HCT116 (cell line): ENCODE measurements around the gene RPL41. TPM values are rescaled to one million over a fixed set of nuclear protein-coding genes. Genes with fewer than 3 reads are reported as not detected.

ENCODE experiments used
- ATAC-seq: fragments of 200-7000 bp; cut with Tn5 transposase; 2 replicates; pipeline ENCODE4 v1.9.1; 2020; ENCODE audit warnings: mild to moderate bottlenecking, moderate library complexity
- BruUV-seq: library from RNA; stranded (reverse); fragments of 400-500 nt; replicated peaks from 2 replicates; lab custom pipeline; 2021; lab: Mats Ljungman, UMichigan
- CTCF ChIA-PET: fragments of 300-600 bp; sonication (Branson Sonifier 250); formaldehyde crosslinking; loops from one replicate; lab custom pipeline; 2021; ENCODE audit warnings: antibody characterized with exemption; lab: Charles Lee
- POLR2A ChIA-PET: fragments of 300-600, 350-600 bp; sonication (Branson Sonifier 250); formaldehyde crosslinking; loops from one replicate; lab custom pipeline; 2021; ENCODE audit warnings: antibody characterized with exemption; lab: Charles Lee
- RAD21 ChIA-PET, 2 experiments: fragments of 300-600 bp; sonication (Branson Sonifier 250); formaldehyde crosslinking; loops; one replicate each; lab custom pipeline; 2023; ENCODE audit warnings: low total read pairs in 2 of 2; ENCODE audit not compliant: uncharacterized antibody in 2 of 2, unreplicated experiment in 2 of 2, low non-redundant PET in 1 of 2; lab: Charles Lee
- DNase-seq: peaks from one replicate; pipeline ENCODE4 v3.0.0-alpha.2; 2010; ENCODE audit warnings: low read depth, low spot score
- H2AFZ ChIP-seq: fragments of 200-600 bp; shearing (Covaris generic), sonication (generic); 2 replicates; pipeline ENCODE4 v1.6.1; 2017; ENCODE audit warnings: low read depth, mixed run types, mixed read lengths, antibody characterized with exemption, low read length; ENCODE audit not compliant: poor library complexity, severe bottlenecking
- H3K27ac ChIP-seq: 2 replicates; pipeline ENCODE4 v1.5.1; 2012; ENCODE audit warnings: low read depth, low read length
- H3K27me3 ChIP-seq: fragments of 200-600 bp; sonication (generic); 2 replicates; pipeline ENCODE4 v1.6.1; 2016; ENCODE audit warnings: mixed run types, low read length, mixed read lengths; ENCODE audit not compliant: insufficient read depth
- H3K36me3 ChIP-seq, 2 experiments: fragments of 200-500 bp in 1 of 2; fragments of 200-600 bp in 1 of 2; sonication (Bioruptor generic) in 1 of 2; sonication (generic) in 1 of 2; 2 replicates each; pipeline versions ENCODE4 v1.5.1 to v1.6.1; 2014 to 2016; ENCODE audit warnings: low read length in 2 of 2, inconsistent platforms in 1 of 2, mixed read lengths in 1 of 2, mixed run types in 1 of 2; ENCODE audit not compliant: insufficient read depth in 2 of 2, control insufficient read depth in 1 of 2
- H3K4me1 ChIP-seq, 2 experiments: fragments of 200-600 bp in 1 of 2; sonication (generic) in 1 of 2; 2 replicates each; pipeline versions ENCODE4 v1.5.1 to v1.6.1; 2012 to 2017; ENCODE audit warnings: low read length in 2 of 2, inconsistent platforms in 1 of 2, mild to moderate bottlenecking in 1 of 2, mixed read lengths in 1 of 2, mixed run types in 1 of 2, moderate library complexity in 1 of 2; ENCODE audit not compliant: insufficient read depth in 2 of 2, control insufficient read depth in 1 of 2
- H3K4me2 ChIP-seq: fragments of 200-600 bp; sonication (generic); 2 replicates; pipeline ENCODE4 v1.6.1; 2017; ENCODE audit warnings: mixed run types, low read length, mixed read lengths
- H3K4me3 ChIP-seq, 2 experiments: fragments of 200-600 bp in 1 of 2; sonication (generic) in 1 of 2; replicated peaks in 1 of 2; 2 replicates each; pipeline ENCODE4 v1.5.1; 2011 to 2016; ENCODE audit warnings: low read length in 2 of 2, control low read depth in 1 of 2, low read depth in 1 of 2, mild to moderate bottlenecking in 1 of 2, mixed read lengths in 1 of 2, mixed run types in 1 of 2
- H3K79me2 ChIP-seq: fragments of 200-600 bp; sonication (generic); 2 replicates; pipeline ENCODE4 v1.6.1; 2017; ENCODE audit warnings: mild to moderate bottlenecking, mixed run types, low read length, moderate library complexity, mixed read lengths; ENCODE audit not compliant: insufficient read depth
- H3K9ac ChIP-seq: fragments of 200-600 bp; sonication (generic); 2 replicates; pipeline ENCODE4 v1.6.1; 2016; ENCODE audit warnings: low read length, mixed read lengths
- H3K9me2 ChIP-seq: fragments of 200-600 bp; sonication (generic), shearing (Covaris generic); 2 replicates; pipeline ENCODE4 v1.6.1; 2017; ENCODE audit warnings: mixed run types, mild to moderate bottlenecking, moderate library complexity; ENCODE audit not compliant: insufficient read depth
- H3K9me3 ChIP-seq, 2 experiments: fragments of 200-500 bp in 1 of 2; fragments of 200-600 bp in 1 of 2; sonication (Bioruptor generic) in 1 of 2; sonication (generic) in 1 of 2; 2 replicates each; pipeline ENCODE4 v1.6.1; 2014 to 2017; ENCODE audit warnings: low read length in 2 of 2, mixed read lengths in 2 of 2, inconsistent platforms in 1 of 2, low read depth in 1 of 2, mild to moderate bottlenecking in 1 of 2, mixed run types in 1 of 2, moderate library complexity in 1 of 2; ENCODE audit not compliant: control insufficient read depth in 1 of 2, insufficient read depth in 1 of 2
- H4K20me1 ChIP-seq: fragments of 200-600 bp; sonication (generic), shearing (Covaris generic); 2 replicates; pipeline ENCODE4 v1.6.1; 2017; ENCODE audit warnings: mixed run types, mild to moderate bottlenecking, moderate library complexity; ENCODE audit not compliant: insufficient read depth
- CEBPB ChIP-seq: IDR thresholded peaks from 2 replicates; pipeline ENCODE4 v1.6.1; 2012; ENCODE audit warnings: low read depth
- JUND ChIP-seq: IDR thresholded peaks from 2 replicates; pipeline ENCODE4 v1.6.1; 2012
- POLR2AphosphoS5 ChIP-seq: IDR thresholded peaks from 2 replicates; pipeline ENCODE4 v1.6.1; 2011; ENCODE audit warnings: mild to moderate bottlenecking, low read depth, low read length, moderate library complexity
- TCF7L2 ChIP-seq: IDR thresholded peaks from 2 replicates; pipeline ENCODE4 v1.7.0; 2011; ENCODE audit warnings: borderline replicate concordance, inconsistent platforms; ENCODE audit not compliant: insufficient read depth, insufficient read length; ENCODE audit errors: extremely low read depth
- intact Hi-C: fragments of 100-400 bp; cut with micrococcal nuclease; formaldehyde crosslinking; loops from 2 replicates; pipeline ENCODE4 v1.10.0; 2022
- total RNA-seq: library from RNA; stranded (reverse); gene quantifications from one replicate; pipeline ENCODE4 v1.2.1, GENCODE V29; 2021; ENCODE audit not compliant: unreplicated experiment
- TF ChIP-seq, protein P1 (sequence below): IDR thresholded peaks from 2 replicates; pipeline ENCODE4 v1.6.1; 2012

RPL41 gene
- total RNA-seq, 1 experiment from 2014 or later: 4,327 TPM

DNA sequence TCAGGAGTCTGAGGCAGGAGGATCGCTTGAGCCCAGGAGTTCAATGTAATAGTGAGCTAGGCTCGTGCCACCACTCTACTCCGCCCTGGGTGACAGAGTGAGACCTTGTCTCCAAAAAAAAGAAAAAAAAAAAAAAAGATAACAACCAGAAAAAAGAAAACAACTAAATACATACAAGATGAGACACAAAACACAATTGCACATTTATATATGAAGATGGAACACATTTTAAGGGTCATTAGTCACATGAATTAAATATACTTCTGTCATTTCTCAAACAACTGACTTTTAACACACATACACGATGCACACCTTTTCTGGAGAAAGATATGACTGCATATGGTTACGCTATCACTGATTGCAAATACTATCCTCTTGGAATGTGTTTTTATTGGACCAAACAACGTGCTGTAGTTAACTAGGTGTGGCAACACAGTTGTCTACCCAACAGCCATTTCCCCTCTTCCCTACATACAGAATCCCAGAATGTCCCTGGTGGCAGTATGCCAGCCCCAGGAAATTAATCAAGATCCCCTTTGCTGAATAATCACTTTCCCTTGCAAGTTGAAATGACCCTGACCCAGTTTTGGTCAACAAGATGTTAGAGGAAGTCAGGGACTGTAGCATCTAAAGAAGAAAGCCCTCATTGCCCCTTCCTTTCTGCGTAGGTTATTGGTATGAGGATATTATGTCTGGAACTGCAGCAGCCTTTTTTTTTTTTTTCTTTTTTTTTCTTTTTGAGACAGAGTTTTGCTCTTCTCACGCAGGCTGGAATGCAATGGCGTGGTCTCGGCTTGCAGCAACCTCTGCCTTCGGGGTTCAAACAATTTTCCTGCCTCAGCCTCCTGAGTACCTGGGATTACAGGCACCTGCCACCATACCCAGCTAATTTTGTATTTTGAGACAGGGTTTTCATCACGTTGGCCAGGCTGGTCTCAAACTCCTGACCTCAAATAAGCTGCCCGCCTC, 30.3 kb downstream of the RPL41 start:
- Histone ChIP-seq H3K27me3 (no peaks in the 10 kb centered on the region), H3K4me1 (peaks cover 8 to 16% of the 10 kb centered on the region in 2 experiments), H3K27ac (no peak overlapping the region)
- TSS peak; percentile 30 for BruUV-seq
- POLR2A ChIA-PET: no interaction called here
- ATAC-seq: no peak; the same call in 1 of the 2 replicates
- RAD21 ChIA-PET: no interaction called here
- TF ChIP-seq JUND (no peak), CEBPB (no peak), TCF7L2 (no peak), POLR2AphosphoS5 (peak; percentile 45)
- TF ChIP-seq, protein P1, sequence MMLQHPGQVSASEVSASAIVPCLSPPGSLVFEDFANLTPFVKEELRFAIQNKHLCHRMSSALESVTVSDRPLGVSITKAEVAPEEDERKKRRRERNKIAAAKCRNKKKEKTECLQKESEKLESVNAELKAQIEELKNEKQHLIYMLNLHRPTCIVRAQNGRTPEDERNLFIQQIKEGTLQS: no peak
- TF ChIP-seq, all 23 proteins: peak for 1
- intact Hi-C loops: no loop called here
- DNase-seq: no peak
- no peaks in the 10 kb centered on the region for H3K9me2 ChIP-seq
- CTCF ChIA-PET: no interaction called here
- H3K9ac ChIP-seq: no peak overlapping the region
- H3K79me2 ChIP-seq: no peaks in the 10 kb centered on the region
- no peaks in the 10 kb centered on the region for H4K20me1 ChIP-seq
- no peaks in the 10 kb centered on the region for H3K9me3 ChIP-seq
- no peak overlapping the region for H3K4me3 ChIP-seq
- H3K4me2 ChIP-seq: no peak overlapping the region
- no peak overlapping the region for H2AFZ ChIP-seq
- peaks cover 24 to 26% of the 10 kb centered on the region in 2 experiments for H3K36me3 ChIP-seq

- no peaks in the 10 kb centered on the region for H4K20me1 ChIP-seq
- H3K4me1 ChIP-seq: peaks cover 11 to 25% of the 10 kb centered on the region in 2 experiments
- H3K27me3 ChIP-seq: no peaks in the 10 kb centered on the region
- H3K4me2 ChIP-seq: peak overlapping the region; percentile 81; the same call in 1 of the 2 replicates
- ATAC-seq (no peak), DNase-seq (no peak)
- no peak overlapping the region for H2AFZ ChIP-seq
- BruUV-seq: no TSS peak
- RAD21 ChIA-PET: no interaction called here
- H3K9me3 ChIP-seq: no peaks in the 10 kb centered on the region
- H3K4me3 ChIP-seq: no peak overlapping the region
- H3K36me3 ChIP-seq: no peaks in the 10 kb centered on the region; a peak in 1 of 4 replicates
- no peaks in the 10 kb centered on the region; the same call in 1 of the 2 replicates for H3K79me2 ChIP-seq
- peak overlapping the region; percentile 91; the same call in 1 of the 2 replicates for H3K27ac ChIP-seq
- POLR2A ChIA-PET: interaction anchor here (1.9 kb wide), 1 partner anchor 23 kb away, joined by 18 read pairs; the partner anchor contains the start of gene ESYT1
- CTCF ChIA-PET: no interaction called here
- intact Hi-C loops: no loop called here
- TF ChIP-seq JUND (no peak), POLR2AphosphoS5 (peak; percentile 34; the same call in 1 of the 2 replicates)
- H3K9me2 ChIP-seq: no peaks in the 10 kb centered on the region
- H3K9ac ChIP-seq: no peak overlapping the region
Measured at GRCh38 chr12:56150563-56150962, 34.1 kb downstream of the RPL41 start.
